DND-41 (cell line): ENCODE results near the gene TSPAN2.

Experiments used
- CTCF ChIP-seq: IDR thresholded peaks from 2 replicates; pipeline ENCODE4 v1.5.1; 2012; ENCODE audit warnings: borderline replicate concordance, low read length, moderate library complexity, mild to moderate bottlenecking; ENCODE audit not compliant: poor library complexity, severe bottlenecking; ENCODE audit errors: extremely low read depth
- EZH2 ChIP-seq: IDR thresholded peaks from 3 replicates; pipeline ENCODE4 v1.6.1; 2012; ENCODE audit warnings: borderline replicate concordance, low read depth, mild to moderate bottlenecking, moderate library complexity, low read length, inconsistent platforms; ENCODE audit not compliant: severe bottlenecking

GRCh38 chr1:115130786-115131185 is 41.5 kb upstream of the TSPAN2 start:
- TF ChIP-seq CTCF (no peak), EZH2 (no peak)
